Panc1 (cell line): Measurements from ENCODE around the gene ANKRD13C. TPM values are rescaled to one million over a fixed set of nuclear protein-coding genes. Genes with fewer than 3 reads are reported as not detected.
"Not testable (repeated sequence)": the region's sequence is repeated elsewhere in the genome, so short reads cannot be mapped to it uniquely, and the experiment has no call there.

Experiments used
- ATAC-seq: fragments of 200-7000 bp; cut with Tn5 transposase; 2 replicates; pipeline ENCODE4 v1.9.1; 2020; ENCODE audit warnings: mild to moderate bottlenecking, moderate library complexity
- BruUV-seq: library from RNA; stranded (reverse); fragments of 400-500 nt; replicated peaks from 2 replicates; lab custom pipeline; 2021; lab: Mats Ljungman, UMichigan
- CTCF ChIA-PET: fragments of 300-600 bp; sonication (Branson Sonifier 250); formaldehyde crosslinking; loops from one replicate; lab custom pipeline; 2022; ENCODE audit warnings: antibody characterized with exemption; lab: Charles Lee
- POLR2A ChIA-PET: fragments of 300-600 bp; sonication (Branson Sonifier 250); formaldehyde crosslinking; loops from one replicate; lab custom pipeline; 2022; ENCODE audit warnings: antibody characterized with exemption; lab: Charles Lee
- DNase-seq: peaks from one replicate; pipeline ENCODE4 v3.0.0-alpha.2; 2010; ENCODE audit warnings: low read depth, low spot score
- H3K27ac ChIP-seq: 2 replicates; pipeline ENCODE4 v1.5.1; 2011; ENCODE audit warnings: mild to moderate bottlenecking, low read length, inconsistent platforms
- H3K27me3 ChIP-seq: fragments of 200-500 bp; sonication (Bioruptor generic); 2 replicates; pipeline ENCODE4 v1.6.0; 2014; ENCODE audit warnings: low read length, inconsistent platforms; ENCODE audit not compliant: control insufficient read depth, insufficient read depth
- H3K36me3 ChIP-seq: fragments of 200-500 bp; sonication (Bioruptor generic); 2 replicates; pipeline ENCODE4 v1.5.1; 2014; ENCODE audit warnings: inconsistent platforms, mild to moderate bottlenecking, low read length, moderate library complexity; ENCODE audit not compliant: control insufficient read depth, insufficient read depth
- H3K4me1 ChIP-seq: 2 replicates; pipeline ENCODE4 v1.5.1; 2011; ENCODE audit warnings: inconsistent platforms, mild to moderate bottlenecking, low read length, moderate library complexity; ENCODE audit not compliant: control insufficient read depth, insufficient read depth
- H3K4me3 ChIP-seq, 2 experiments: 2 replicates each; pipeline ENCODE4 v1.5.1; 2011 to 2012; ENCODE audit warnings: low read depth in 2 of 2, low read length in 2 of 2, mild to moderate bottlenecking in 2 of 2, inconsistent platforms in 1 of 2, moderate library complexity in 1 of 2
- H3K9me3 ChIP-seq: fragments of 200-500 bp; sonication (Bioruptor generic); 2 replicates; pipeline ENCODE4 v1.5.1; 2014; ENCODE audit warnings: low read depth, mild to moderate bottlenecking, inconsistent platforms, low read length, moderate library complexity; ENCODE audit not compliant: control insufficient read depth, insufficient read depth
- CTCF ChIP-seq: fragments of 450-650 bp; IDR thresholded peaks from 2 replicates; pipeline ENCODE4 v1.5.1; 2017; ENCODE audit warnings: mild to moderate bottlenecking
- POLR2AphosphoS5 ChIP-seq: IDR thresholded peaks from 2 replicates; pipeline ENCODE4 v1.6.1; 2012; ENCODE audit warnings: mild to moderate bottlenecking, low read depth, low read length, moderate library complexity
- REST ChIP-seq, 2 experiments: IDR thresholded peaks; 2 replicates each; pipeline ENCODE4 v1.6.1; 2011 to 2012; ENCODE audit warnings: low read depth in 2 of 2, control low read depth in 1 of 2, low read length in 1 of 2, mild to moderate bottlenecking in 1 of 2, moderate library complexity in 1 of 2; ENCODE audit not compliant: insufficient read depth in 1 of 2
- SIN3A ChIP-seq: IDR thresholded peaks from 2 replicates; pipeline ENCODE4 v1.6.1; 2012; ENCODE audit warnings: low read depth, mild to moderate bottlenecking, low read length, moderate library complexity, borderline replicate concordance; ENCODE audit not compliant: insufficient read depth
- TCF7L2 ChIP-seq: IDR thresholded peaks from 2 replicates; pipeline ENCODE4 v1.6.1; 2011; ENCODE audit warnings: mild to moderate bottlenecking, low read depth, low read length, inconsistent platforms
- in situ Hi-C: cut with HindIII; loops from 2 replicates; pipeline ENCODE4 v1.10.0; 2016; ENCODE audit warnings: low sequenced_read_pairs, low pct_unique_long_range_greater_than_20kb
- intact Hi-C: fragments of 100-400 bp; cut with micrococcal nuclease; formaldehyde crosslinking; loops from one replicate; pipeline ENCODE4 v1.10.0; 2022; ENCODE audit not compliant: unreplicated experiment
- total RNA-seq: library from RNA; stranded (reverse); gene quantifications from one replicate; pipeline ENCODE4 v1.2.1, GENCODE V29; 2021; ENCODE audit not compliant: unreplicated experiment

ANKRD13C gene
- total RNA-seq, 1 experiment from 2014 or later, result 20.7 TPM

- no peak overlapping the region for H3K4me3 ChIP-seq
- no peaks in the 10 kb centered on the region for H3K27me3 ChIP-seq
- CTCF ChIA-PET, result no interaction called here
- POLR2A ChIA-PET, result no interaction called here
- no peak for DNase-seq
- ATAC-seq, result no peak
- no peak for TF ChIP-seq TCF7L2
- no peak for TF ChIP-seq REST (IDR thresholded peaks at IDR 0.05; ENCODE audit: insufficient read depth in 1 of 2, low read depth in 2 of 2, low read length in 1 of 2)
- no peak for TF ChIP-seq CTCF
- no peak for TF ChIP-seq POLR2AphosphoS5
- TF ChIP-seq SIN3A, result no peak
- no peaks in the 10 kb centered on the region for H3K4me1 ChIP-seq
- BruUV-seq, result no TSS peak
- H3K27ac ChIP-seq, result no peak overlapping the region
- in situ Hi-C loops, result no loop called here
- H3K36me3 ChIP-seq, result no peaks in the 10 kb centered on the region
- H3K9me3 ChIP-seq, result no peaks in the 10 kb centered on the region
- intact Hi-C loops, result no loop called here
Observed at GRCh38 chr1:70372426-70372825, 17.9 kb upstream of the ANKRD13C start.

GRCh38 chr1:70371586-70371985 is 17.1 kb upstream of the ANKRD13C start:
- BruUV-seq, H3K36me3 ChIP-seq, ATAC-seq, in situ Hi-C loops, H3K4me1 ChIP-seq, H3K4me3 ChIP-seq, CTCF ChIA-PET, H3K27ac ChIP-seq, POLR2A ChIA-PET, intact Hi-C loops, DNase-seq, H3K9me3 ChIP-seq, H3K27me3 ChIP-seq: not testable (repeated sequence)

- BruUV-seq, in situ Hi-C loops, H3K9me3 ChIP-seq, H3K4me1 ChIP-seq, H3K27me3 ChIP-seq, DNase-seq, H3K4me3 ChIP-seq, H3K27ac ChIP-seq, CTCF ChIA-PET, intact Hi-C loops, POLR2A ChIA-PET, H3K36me3 ChIP-seq, ATAC-seq: not testable (repeated sequence)
Observed at GRCh38 chr1:70367397-70367796, 12.9 kb upstream of the ANKRD13C start.

- H3K4me3 ChIP-seq, H3K36me3 ChIP-seq, ATAC-seq, DNase-seq, H3K4me1 ChIP-seq, BruUV-seq, H3K27ac ChIP-seq, POLR2A ChIA-PET, H3K9me3 ChIP-seq, in situ Hi-C loops, intact Hi-C loops, CTCF ChIA-PET, H3K27me3 ChIP-seq: not testable (repeated sequence)
Observed at GRCh38 chr1:70366997-70367396, 12.5 kb upstream of the ANKRD13C start.

GRCh38 chr1:70366425-70366952 is 12.0 kb upstream of the ANKRD13C start:
- H3K4me3 ChIP-seq, H3K36me3 ChIP-seq, BruUV-seq, CTCF ChIA-PET, H3K4me1 ChIP-seq, H3K27me3 ChIP-seq, H3K27ac ChIP-seq, DNase-seq, POLR2A ChIA-PET, in situ Hi-C loops, intact Hi-C loops, ATAC-seq, H3K9me3 ChIP-seq: not testable (repeated sequence)
